Epithelial cell of proximal tubule (primary cell): ENCODE measurements around the gene APBB2. TPM values are rescaled to one million over a fixed set of nuclear protein-coding genes. Genes with fewer than 3 reads are reported as not detected.

Source experiments
- DNase-seq: peaks from one replicate; pipeline ENCODE4 v3.0.0-alpha.2; 2011; ENCODE audit warnings: low read depth
- H3K4me3 ChIP-seq: 2 replicates; pipeline ENCODE4 v1.5.1; 2011; ENCODE audit warnings: low read depth, mild to moderate bottlenecking, low read length
- CTCF ChIP-seq: conservative IDR thresholded peaks from 2 replicates; pipeline ENCODE4 v1.5.1; 2012; ENCODE audit warnings: low read depth, mild to moderate bottlenecking, low read length
- total RNA-seq: library from RNA; depleted of rRNA; stranded (reverse); fragments of >200 nt; gene quantifications from 2 replicates; pipeline ENCODE4 v1.2.3, GENCODE V29; 2015

The APBB2 gene
- total RNA-seq, 1 donor from 2014 or later: 27.9 TPM

- no peak for TF ChIP-seq CTCF
- DNase-seq: no peak
- H3K4me3 ChIP-seq: no peak overlapping the region
Measured at GRCh38 chr4:40881851-40882250, 332.5 kb downstream of the APBB2 start.

- H3K4me3 ChIP-seq: no peak overlapping the region
- no peak for TF ChIP-seq CTCF
- no peak for DNase-seq
Measured at GRCh38 chr4:40881096-40881495, 333.2 kb downstream of the APBB2 start.

GRCh38 chr4:40878548-40879055 lies 335.7 kb downstream of the APBB2 start:
- no peak overlapping the region for H3K4me3 ChIP-seq
- TF ChIP-seq CTCF: no peak
- DNase-seq: no peak

- no peak overlapping the region for H3K4me3 ChIP-seq
- no peak for DNase-seq
- TF ChIP-seq CTCF: no peak
Measured at GRCh38 chr4:40877081-40877480, 337.3 kb downstream of the APBB2 start.

- TF ChIP-seq CTCF: no peak
- DNase-seq: no peak
- H3K4me3 ChIP-seq: no peak overlapping the region
Measured at GRCh38 chr4:40875507-40876150, 338.7 kb downstream of the APBB2 start.

GRCh38 chr4:40874901-40875300 lies 339.4 kb downstream of the APBB2 start:
- DNase-seq: no peak
- no peak for TF ChIP-seq CTCF
- H3K4me3 ChIP-seq: no peak overlapping the region

- H3K4me3 ChIP-seq: no peak overlapping the region
- DNase-seq: no peak
- TF ChIP-seq CTCF: no peak
Measured at GRCh38 chr4:40874331-40874730, 340.0 kb downstream of the APBB2 start.
